ENCODE results near the gene VWA5B1. TPM values are rescaled to one million over a fixed set of nuclear protein-coding genes. Genes with fewer than 3 reads are reported as not detected.

Gene VWA5B1
- total and polyA plus RNA-seq, 2 of the 8 experiments (the other 6 are each of a cell fraction or from before 2014, with no cell fraction given) = 0.54 to 2.3 TPM

- TF ChIP-seq TAF7 (optimal IDR thresholded peaks at IDR 0.05; ENCODE audit: borderline replicate concordance, low read depth, low read length) = no peak
- no peak for TF ChIP-seq BACH1 (IDR thresholded peaks at IDR 0.05; ENCODE audit: low read length)
- no peak for TF ChIP-seq NRF1 (IDR thresholded peaks at IDR 0.05; ENCODE audit: low read depth, low read length)
- no peak for TF ChIP-seq SP2 (IDR thresholded peaks at IDR 0.05; ENCODE audit: low read length)
- no peak for TF ChIP-seq USF2 (IDR thresholded peaks at IDR 0.05; ENCODE audit: low read length)
- TF ChIP-seq NANOG (IDR thresholded peaks at IDR 0.05; ENCODE audit: insufficient read depth, low read depth, low read length, poor library complexity, severe bottlenecking) = no peak
- no peak for TF ChIP-seq POU5F1 (IDR thresholded peaks at IDR 0.05; ENCODE audit: low read depth, low read length)
- TF ChIP-seq EGR1 (IDR thresholded peaks at IDR 0.05; ENCODE audit: borderline replicate concordance, low read depth, low read length) = no peak
- no peak for DNase-seq (ENCODE audit: low read depth in 1 of 2, low spot score in 2 of 2)
- Histone ChIP-seq H3K79me1 (ENCODE audit: low read depth, low read length) (no peaks in the 10 kb centered on the region), H2BK120ac (replicated peaks; ENCODE audit: low read depth, low read length) (no peak overlapping the region), H4K5ac (ENCODE audit: insufficient read length, low read depth, low read length) (no peak overlapping the region), H3K4ac (replicated peaks; ENCODE audit: insufficient read length, low read depth, low read length) (no peak overlapping the region), H4K20me1 (replicated peaks in 1 of 2; ENCODE audit: control insufficient read depth in 1 of 2, insufficient read depth in 2 of 2, low read length in 2 of 2) (no peaks in the 10 kb centered on the region), H4K8ac (ENCODE audit: extremely low read depth, insufficient read depth, low read length) (no peak overlapping the region), H3K79me2 (ENCODE audit: control insufficient read depth in 1 of 2, insufficient read depth in 2 of 2, low read length in 2 of 2) (no peaks in the 10 kb centered on the region), H3K4me3 (ENCODE audit: extremely low read depth in 1 of 4, insufficient read depth in 2 of 4, low read depth in 3 of 4, low read length in 4 of 4) (no peak overlapping the region), H2BK12ac (ENCODE audit: low read depth, low read length) (no peak overlapping the region), H2AK5ac (ENCODE audit: low read depth, low read length) (no peak overlapping the region), H4K91ac (replicated peaks; ENCODE audit: insufficient read length, low read length) (no peak overlapping the region), H3K23ac (ENCODE audit: insufficient read length) (no peak overlapping the region), H2BK5ac (ENCODE audit: low read depth, low read length) (no peak overlapping the region), H2BK15ac (ENCODE audit: low read length) (no peak overlapping the region), H3K23me2 (ENCODE audit: low read depth, low read length) (no peaks in the 10 kb centered on the region; the same call in 1 of the 2 replicates), H3K9ac (replicated peaks in 1 of 4; ENCODE audit: extremely low read depth in 1 of 4, low read depth in 3 of 4, low read length in 3 of 4) (no peak overlapping the region), H3K27ac (ENCODE audit: low read depth, low read length) (no peak overlapping the region), H3K4me1 (replicated peaks in 1 of 4; ENCODE audit: control insufficient read depth in 3 of 4, insufficient read depth in 4 of 4, low read length in 3 of 4) (no peaks in the 10 kb centered on the region), H3K9me3 (ENCODE audit: insufficient read depth in 2 of 2, low read depth in 1 of 2, low read length in 1 of 2) (no peaks in the 10 kb centered on the region), H3K36me3 (ENCODE audit: control insufficient read depth in 2 of 4, insufficient read depth in 4 of 4, low read length in 3 of 4) (no peaks in the 10 kb centered on the region), H3K14ac (ENCODE audit: insufficient read length) (no peak overlapping the region), H3K4me2 (ENCODE audit: insufficient read depth in 1 of 2, low read depth in 2 of 2, low read length in 2 of 2) (no peak overlapping the region), H3K18ac (ENCODE audit: extremely low read depth, low read length) (no peak overlapping the region), H2AFZ (ENCODE audit: low read length) (no peak overlapping the region), H2BK20ac (ENCODE audit: low read length) (no peak overlapping the region), H3K27me3 (replicated peaks in 1 of 4; ENCODE audit: control insufficient read depth in 3 of 4, extremely low read depth in 1 of 4, insufficient read depth in 3 of 4, low read length in 3 of 4) (no peaks in the 10 kb centered on the region), H3K56ac (replicated peaks; ENCODE audit: insufficient read length, low read depth, low read length) (no peak overlapping the region)
- WGBS, 2 experiments (ENCODE audit: extremely low coverage in 1 of 2, insufficient coverage in 1 of 2, insufficient read length in 1 of 2, insufficient replicate concordance in 2 of 2, low coverage in 1 of 2, low lambda C conversion rate in 2 of 2, missing lambda C conversion rate in 1 of 2) = 86% methylated on average over 3 of the region's 3 CpGs; no CpG with 5 or more reads in 1 of the 2 experiments
- CTCF ChIA-PET (ENCODE audit: partially characterized antibody) = interaction anchor here (1.0 to 2.1 kb wide), 10 partner anchors 10 to 405 kb away, joined by 3 to 10 read pairs (median 4); no protein-coding TSS in a partner anchor
- FAIRE-seq = no peak
- POLR2A ChIA-PET (ENCODE audit: partially characterized antibody) = no interaction called here
Observed at GRCh38 chr1:20323613-20323920, 32.9 kb downstream of the VWA5B1 start.

Data from H1 (cell line).